ENCODE data around the gene SNCA. TPM values are rescaled to one million over a fixed set of nuclear protein-coding genes. Genes with fewer than 3 reads are reported as not detected.

Gene SNCA
- total RNA-seq, 3 donors from 2014 or later (not counting 1 experiment from before 2014, with no cell fraction given) = 0.58 to 2.0 (median 1.2) TPM

DNA sequence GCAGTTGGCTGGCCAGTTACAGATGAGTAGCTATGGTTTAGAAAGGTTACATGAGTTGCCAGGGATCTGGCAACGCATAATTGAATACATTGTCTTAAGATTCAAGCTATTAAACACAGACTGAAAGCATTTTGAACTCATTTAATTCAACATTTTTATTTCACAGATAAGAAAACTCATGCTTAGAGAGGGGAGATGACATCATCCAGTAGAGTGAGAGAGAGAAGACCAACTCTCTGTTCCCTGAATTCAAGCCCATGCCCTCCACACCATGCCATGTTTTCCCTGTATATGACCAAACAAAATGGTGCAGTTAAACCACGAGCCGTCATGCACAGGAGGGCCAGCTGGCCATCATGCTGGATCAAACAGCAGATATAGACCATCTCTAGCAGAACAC lies 22.6 kb downstream of the SNCA start:
- 90% methylated on average over 3 of the region's 3 CpGs for WGBS (ENCODE audit: insufficient coverage)
- no peaks in the 10 kb centered on the region for H3K4me1 ChIP-seq (ENCODE audit: control insufficient read depth, insufficient read depth, low read length)

DNA sequence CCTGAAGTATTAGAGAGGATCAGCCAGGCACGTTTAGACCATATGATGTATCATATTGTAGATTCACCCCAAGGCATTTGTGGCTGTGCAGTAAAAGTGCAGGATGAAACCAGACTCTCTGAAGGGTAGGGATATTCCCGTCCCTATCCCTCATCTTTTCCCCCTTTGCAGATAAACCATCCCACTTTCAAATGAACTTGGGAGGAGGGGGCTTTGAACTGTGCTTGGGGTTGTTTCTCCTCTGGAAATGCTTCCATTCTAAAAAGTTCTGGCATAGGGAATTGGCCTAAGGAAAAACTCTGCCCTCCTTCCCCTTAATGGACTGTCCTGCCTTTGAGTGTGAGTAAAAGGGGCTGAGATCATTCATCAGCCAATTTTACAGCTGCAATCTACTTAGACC lies 23.8 kb downstream of the SNCA start:
- WGBS (ENCODE audit: insufficient coverage) = 73% methylated on average over 1 of the region's 2 CpGs
- no peaks in the 10 kb centered on the region for H3K27me3 Mint-ChIP-seq (ENCODE audit: low read depth in 2 of 2)
- H3K9me3 Mint-ChIP-seq = no peaks in the 10 kb centered on the region
- TF ChIP-seq, protein P1, sequence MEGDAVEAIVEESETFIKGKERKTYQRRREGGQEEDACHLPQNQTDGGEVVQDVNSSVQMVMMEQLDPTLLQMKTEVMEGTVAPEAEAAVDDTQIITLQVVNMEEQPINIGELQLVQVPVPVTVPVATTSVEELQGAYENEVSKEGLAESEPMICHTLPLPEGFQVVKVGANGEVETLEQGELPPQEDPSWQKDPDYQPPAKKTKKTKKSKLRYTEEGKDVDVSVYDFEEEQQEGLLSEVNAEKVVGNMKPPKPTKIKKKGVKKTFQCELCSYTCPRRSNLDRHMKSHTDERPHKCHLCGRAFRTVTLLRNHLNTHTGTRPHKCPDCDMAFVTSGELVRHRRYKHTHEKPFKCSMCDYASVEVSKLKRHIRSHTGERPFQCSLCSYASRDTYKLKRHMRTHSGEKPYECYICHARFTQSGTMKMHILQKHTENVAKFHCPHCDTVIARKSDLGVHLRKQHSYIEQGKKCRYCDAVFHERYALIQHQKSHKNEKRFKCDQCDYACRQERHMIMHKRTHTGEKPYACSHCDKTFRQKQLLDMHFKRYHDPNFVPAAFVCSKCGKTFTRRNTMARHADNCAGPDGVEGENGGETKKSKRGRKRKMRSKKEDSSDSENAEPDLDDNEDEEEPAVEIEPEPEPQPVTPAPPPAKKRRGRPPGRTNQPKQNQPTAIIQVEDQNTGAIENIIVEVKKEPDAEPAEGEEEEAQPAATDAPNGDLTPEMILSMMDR (IDR thresholded peaks at IDR 0.05) = no peak
- intact Hi-C loops (cut with micrococcal nuclease) = no loop called here
- H3K36me3 Mint-ChIP-seq = no peaks in the 10 kb centered on the region
- H3K9me3 ChIP-seq (ENCODE audit: control insufficient read depth, insufficient read depth, low read length) = no peaks in the 10 kb centered on the region
- H3K4me3 Mint-ChIP-seq = no peak overlapping the region
- H3K4me1 ChIP-seq (ENCODE audit: control insufficient read depth, insufficient read depth, low read length) = no peaks in the 10 kb centered on the region
- H3K36me3 ChIP-seq (ENCODE audit: control insufficient read depth, insufficient read depth, low read length) = no peaks in the 10 kb centered on the region
- no peak overlapping the region for H3K27ac Mint-ChIP-seq
- DNase-seq = no peak
- no peak for ATAC-seq
- H3K4me1 Mint-ChIP-seq = no peaks in the 10 kb centered on the region
- no peak overlapping the region for H3K4me3 ChIP-seq (ENCODE audit: low read length)
- H3K27ac ChIP-seq (ENCODE audit: low read length) = no peak overlapping the region
- no peaks in the 10 kb centered on the region for H3K27me3 ChIP-seq (ENCODE audit: control insufficient read depth, insufficient read depth, low read length)

More for the DNA sequence above, 22.6 kb downstream of the SNCA start:
- intact Hi-C loops (cut with micrococcal nuclease) = no loop called here
- H3K36me3 ChIP-seq (ENCODE audit: control insufficient read depth, insufficient read depth, low read length) = no peaks in the 10 kb centered on the region
- no peaks in the 10 kb centered on the region for H3K27me3 ChIP-seq (ENCODE audit: control insufficient read depth, insufficient read depth, low read length)
- no peak overlapping the region for H3K4me3 ChIP-seq (ENCODE audit: low read length)
- H3K36me3 Mint-ChIP-seq = no peaks in the 10 kb centered on the region
- H3K27me3 Mint-ChIP-seq (ENCODE audit: low read depth in 2 of 2) = no peaks in the 10 kb centered on the region
- DNase-seq (no peak), ATAC-seq (no peak)
- H3K9me3 ChIP-seq (ENCODE audit: control insufficient read depth, insufficient read depth, low read length) = no peaks in the 10 kb centered on the region
- no peaks in the 10 kb centered on the region for H3K9me3 Mint-ChIP-seq
- no peak overlapping the region for H3K4me3 Mint-ChIP-seq
- H3K27ac ChIP-seq (ENCODE audit: low read length) = no peak overlapping the region
- TF ChIP-seq, protein P1 (IDR thresholded peaks at IDR 0.05) = no peak
- no peak overlapping the region for H3K27ac Mint-ChIP-seq
- H3K4me1 Mint-ChIP-seq = no peaks in the 10 kb centered on the region

DNA sequence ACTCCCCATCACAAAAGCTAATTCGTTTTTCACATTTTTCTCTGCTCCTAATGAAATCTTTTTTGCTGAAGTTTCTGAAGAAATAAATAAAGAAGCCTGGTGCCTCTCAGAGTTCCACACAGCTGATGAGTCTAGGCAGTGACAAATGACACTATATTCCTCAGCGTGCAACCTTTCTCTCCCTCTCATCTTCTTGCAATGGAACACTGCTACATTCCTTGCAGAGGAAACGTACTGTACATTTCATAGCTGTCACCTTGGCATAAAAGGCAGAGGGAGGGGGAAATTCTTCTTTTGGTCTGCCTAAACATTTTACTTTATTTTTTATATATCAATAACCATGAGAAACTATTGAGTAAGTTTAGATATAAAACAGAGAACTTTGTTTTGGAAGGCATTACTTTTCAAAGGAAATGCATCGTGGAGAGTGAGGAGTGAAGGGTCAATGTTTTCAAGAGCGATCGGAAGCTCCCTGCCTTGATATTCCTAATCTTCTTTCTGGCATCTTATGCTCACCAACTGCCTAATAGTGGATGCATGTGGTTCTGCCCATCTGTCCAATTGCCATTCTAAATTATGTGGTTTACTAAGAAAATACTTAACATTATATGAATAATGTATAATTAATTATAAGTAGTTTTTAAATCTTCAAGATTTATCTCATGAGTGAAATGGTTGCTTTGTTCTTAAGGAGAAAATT lies 29.4 kb downstream of the SNCA start:
- H3K9me3 ChIP-seq (ENCODE audit: control insufficient read depth, insufficient read depth, low read length) = no peaks in the 10 kb centered on the region
- no peak overlapping the region for H3K4me3 ChIP-seq (ENCODE audit: low read length)
- no peak overlapping the region for H3K27ac Mint-ChIP-seq
- H3K36me3 Mint-ChIP-seq = no peaks in the 10 kb centered on the region
- ATAC-seq = no peak
- intact Hi-C loops (cut with micrococcal nuclease) = no loop called here
- H3K27ac ChIP-seq (ENCODE audit: low read length) = no peak overlapping the region
- no peaks in the 10 kb centered on the region for H3K36me3 ChIP-seq (ENCODE audit: control insufficient read depth, insufficient read depth, low read length)
- no peaks in the 10 kb centered on the region for H3K4me1 Mint-ChIP-seq
- H3K27me3 Mint-ChIP-seq (ENCODE audit: low read depth in 2 of 2) = no peaks in the 10 kb centered on the region
- no peaks in the 10 kb centered on the region for H3K9me3 Mint-ChIP-seq
- 77% methylated on average over 5 of the region's 6 CpGs for WGBS (ENCODE audit: insufficient coverage)
- no peaks in the 10 kb centered on the region for H3K27me3 ChIP-seq (ENCODE audit: control insufficient read depth, insufficient read depth, low read length)
- TF ChIP-seq, protein P1 (IDR thresholded peaks at IDR 0.05) = no peak
- H3K4me1 ChIP-seq (ENCODE audit: control insufficient read depth, insufficient read depth, low read length) = no peaks in the 10 kb centered on the region
- H3K4me3 Mint-ChIP-seq = no peak overlapping the region
- no peak for DNase-seq

DNA sequence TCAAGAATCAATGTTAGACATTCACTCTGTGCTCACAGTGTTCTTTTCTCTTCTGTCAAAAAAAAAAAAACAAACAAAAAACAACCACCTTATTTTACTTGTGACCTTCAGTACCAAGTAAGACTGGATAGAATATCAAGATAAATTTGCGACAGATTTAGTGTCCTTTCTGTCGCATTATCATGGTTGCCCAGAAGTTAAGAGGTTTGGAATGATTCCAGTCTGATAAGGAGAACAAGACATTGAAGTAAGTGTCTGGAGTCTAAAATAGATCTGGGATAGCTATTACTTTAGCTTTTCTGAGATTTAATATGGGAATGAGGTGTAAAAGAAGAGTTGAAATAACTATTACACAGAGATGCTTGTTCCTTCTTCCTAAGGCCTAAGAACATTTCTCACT lies 31.7 kb downstream of the SNCA start:
- Mint-ChIP-seq H3K36me3 (no peaks in the 10 kb centered on the region), H3K27ac (no peak overlapping the region), H3K4me3 (no peak overlapping the region), H3K27me3 (ENCODE audit: low read depth in 2 of 2) (no peaks in the 10 kb centered on the region), H3K4me1 (no peaks in the 10 kb centered on the region), H3K9me3 (no peaks in the 10 kb centered on the region)
- H3K4me1 ChIP-seq (ENCODE audit: control insufficient read depth, insufficient read depth, low read length) = no peaks in the 10 kb centered on the region
- H3K9me3 ChIP-seq (ENCODE audit: control insufficient read depth, insufficient read depth, low read length) = no peaks in the 10 kb centered on the region
- TF ChIP-seq, protein P1 (IDR thresholded peaks at IDR 0.05) = no peak
- WGBS (ENCODE audit: insufficient coverage) = 95% methylated on average over 2 of the region's 2 CpGs
- H3K4me3 ChIP-seq (ENCODE audit: low read length) = no peak overlapping the region
- ATAC-seq (no peak), DNase-seq (no peak)
- intact Hi-C loops (cut with micrococcal nuclease) = no loop called here
- H3K36me3 ChIP-seq (ENCODE audit: control insufficient read depth, insufficient read depth, low read length) = no peaks in the 10 kb centered on the region
- no peaks in the 10 kb centered on the region for H3K27me3 ChIP-seq (ENCODE audit: control insufficient read depth, insufficient read depth, low read length)
- H3K27ac ChIP-seq (ENCODE audit: low read length) = no peak overlapping the region

Measured in natural killer cell (primary cell).